Measurements from ENCODE around the gene CEACAM20. TPM values are rescaled to one million over a fixed set of nuclear protein-coding genes. Genes with fewer than 3 reads are reported as not detected.

The CEACAM20 gene
- total and polyA plus RNA-seq, 2 experiments from 2014 or later, result not detected

GRCh38 chr19:44574186-44574950, 44.9 kb upstream of the CEACAM20 start:
- WGBS, 2 experiments (ENCODE audit: low coverage in 1 of 2, low lambda C conversion rate in 2 of 2, missing lambda C conversion rate in 2 of 2), result 89% methylated on average over 8 of the region's 8 CpGs
- Histone ChIP-seq H3K9me2 (ENCODE audit: insufficient read depth) (no peaks in the 10 kb centered on the region), H3K27me3 (replicated peaks; ENCODE audit: insufficient read depth) (0 out of 2 replicates have a peak, but pooled peaks cover 4% of the 10 kb centered on the region), H3K79me2 (ENCODE audit: insufficient read depth) (no peaks in the 10 kb centered on the region), H3K4me1 (ENCODE audit: insufficient read depth) (no peaks in the 10 kb centered on the region), H2AFZ (no peak overlapping the region), H3K4me2 (ENCODE audit: unreplicated experiment) (no peak overlapping the region), H3K4me3 (no peak overlapping the region), H3K36me3 (ENCODE audit: low read depth) (no peaks in the 10 kb centered on the region), H3K9ac (no peak overlapping the region), H3K9me3 (ENCODE audit: low read depth) (no peaks in the 10 kb centered on the region), H4K20me1 (ENCODE audit: insufficient read depth) (no peaks in the 10 kb centered on the region), H3F3A (ENCODE audit: insufficient read depth) (no peaks in the 10 kb centered on the region), H3K27ac (no peak overlapping the region)
- no peak for DNase-seq
- TF ChIP-seq EZH2 (IDR thresholded peaks at IDR 0.05; ENCODE audit: insufficient read depth, poor library complexity, severe bottlenecking), result no peak
- no peak for TF ChIP-seq EZH2phosphoT487 (IDR thresholded peaks at IDR 0.05; ENCODE audit: insufficient read depth, low read depth)
- in situ Hi-C loops (cut with MboI), result loop anchor here (5.0 kb wide), 1 partner anchor 83 kb away; no protein-coding TSS in a partner anchor

GRCh38 chr19:44573627-44574026, 44.2 kb upstream of the CEACAM20 start:
- Histone ChIP-seq H3K4me1 (ENCODE audit: insufficient read depth) (no peaks in the 10 kb centered on the region), H3K27ac (no peak overlapping the region), H3K79me2 (ENCODE audit: insufficient read depth) (no peaks in the 10 kb centered on the region), H3K27me3 (replicated peaks; ENCODE audit: insufficient read depth) (0 out of 2 replicates have a peak, but pooled peaks cover 10% of the 10 kb centered on the region), H2AFZ (no peak overlapping the region), H3K4me3 (no peak overlapping the region), H3K9me2 (ENCODE audit: insufficient read depth) (no peaks in the 10 kb centered on the region), H3K9me3 (ENCODE audit: low read depth) (no peaks in the 10 kb centered on the region), H3K36me3 (ENCODE audit: low read depth) (no peaks in the 10 kb centered on the region), H3K9ac (no peak overlapping the region), H4K20me1 (ENCODE audit: insufficient read depth) (no peaks in the 10 kb centered on the region), H3F3A (ENCODE audit: insufficient read depth) (no peaks in the 10 kb centered on the region), H3K4me2 (ENCODE audit: unreplicated experiment) (no peak overlapping the region)
- TF ChIP-seq EZH2phosphoT487 (IDR thresholded peaks at IDR 0.05; ENCODE audit: insufficient read depth, low read depth) (no peak), EZH2 (IDR thresholded peaks at IDR 0.05; ENCODE audit: insufficient read depth, poor library complexity, severe bottlenecking) (no peak)
- in situ Hi-C loops (cut with MboI), result loop anchor here (5.0 kb wide), 1 partner anchor 84 kb away; no protein-coding TSS in a partner anchor
- DNase-seq, result no peak
- WGBS, 2 experiments (ENCODE audit: low coverage in 1 of 2, low lambda C conversion rate in 2 of 2, missing lambda C conversion rate in 2 of 2), result 67 to 68% methylated on average over 4 of the region's 4 CpGs

GRCh38 chr19:44573183-44573582, 43.7 kb upstream of the CEACAM20 start:
- whole genome bisulfite sequencing, 2 experiments (ENCODE audit: low coverage in 1 of 2, low lambda C conversion rate in 2 of 2, missing lambda C conversion rate in 2 of 2), result 71 to 75% methylated on average over 4 of the region's 4 CpGs
- no peak for TF ChIP-seq EZH2phosphoT487 (IDR thresholded peaks at IDR 0.05; ENCODE audit: insufficient read depth, low read depth)

GRCh38 chr19:44572581-44572900, 43.1 kb upstream of the CEACAM20 start:
- no peak overlapping the region for H3K4me2 ChIP-seq (ENCODE audit: unreplicated experiment)
- in situ Hi-C loops (cut with MboI), result loop anchor here (5.0 kb wide), 1 partner anchor 85 kb away; no protein-coding TSS in a partner anchor
- H3K9me3 ChIP-seq (ENCODE audit: low read depth), result no peaks in the 10 kb centered on the region
- H2AFZ ChIP-seq, result no peak overlapping the region
- H4K20me1 ChIP-seq (ENCODE audit: insufficient read depth), result no peaks in the 10 kb centered on the region
- H3K4me3 ChIP-seq, result no peak overlapping the region
- H3K36me3 ChIP-seq (ENCODE audit: low read depth), result no peaks in the 10 kb centered on the region
- H3K9ac ChIP-seq, result no peak overlapping the region
- no peaks in the 10 kb centered on the region for H3F3A ChIP-seq (ENCODE audit: insufficient read depth)
- no peak overlapping the region for H3K27ac ChIP-seq
- WGBS, 2 experiments (ENCODE audit: low coverage in 1 of 2, low lambda C conversion rate in 2 of 2, missing lambda C conversion rate in 2 of 2), result 62 to 72% methylated on average over 4 of the region's 4 CpGs
- no peaks in the 10 kb centered on the region for H3K9me2 ChIP-seq (ENCODE audit: insufficient read depth)
- TF ChIP-seq EZH2 (IDR thresholded peaks at IDR 0.05; ENCODE audit: insufficient read depth, poor library complexity, severe bottlenecking) (no peak), EZH2phosphoT487 (IDR thresholded peaks at IDR 0.05; ENCODE audit: insufficient read depth, low read depth) (no peak)
- H3K4me1 ChIP-seq (ENCODE audit: insufficient read depth), result no peaks in the 10 kb centered on the region
- no peaks in the 10 kb centered on the region for H3K79me2 ChIP-seq (ENCODE audit: insufficient read depth)
- DNase-seq, result no peak
- peaks cover 16% of the 10 kb centered on the region; the same call in 1 of the 2 replicates for H3K27me3 ChIP-seq (replicated peaks; ENCODE audit: insufficient read depth)

More at GRCh38 chr19:44573183-44573582, 43.7 kb upstream of the CEACAM20 start:
- no peak for DNase-seq
- Histone ChIP-seq H3K36me3 (ENCODE audit: low read depth) (no peaks in the 10 kb centered on the region), H3K9ac (no peak overlapping the region), H3K9me3 (ENCODE audit: low read depth) (no peaks in the 10 kb centered on the region), H3K4me2 (ENCODE audit: unreplicated experiment) (no peak overlapping the region), H3K27ac (no peak overlapping the region), H3F3A (ENCODE audit: insufficient read depth) (no peaks in the 10 kb centered on the region), H3K4me3 (no peak overlapping the region), H2AFZ (no peak overlapping the region), H4K20me1 (ENCODE audit: insufficient read depth) (no peaks in the 10 kb centered on the region), H3K27me3 (replicated peaks; ENCODE audit: insufficient read depth) (0 out of 2 replicates have a peak, but pooled peaks cover 10% of the 10 kb centered on the region), H3K9me2 (ENCODE audit: insufficient read depth) (no peaks in the 10 kb centered on the region), H3K79me2 (ENCODE audit: insufficient read depth) (no peaks in the 10 kb centered on the region), H3K4me1 (ENCODE audit: insufficient read depth) (no peaks in the 10 kb centered on the region)
- in situ Hi-C loops (cut with MboI), result loop anchor here (5.0 kb wide), 1 partner anchor 84 kb away; no protein-coding TSS in a partner anchor

All from GM23248 (cell line).